ENCODE data around the gene TRPC4. TPM values are rescaled to one million over a fixed set of nuclear protein-coding genes. Genes with fewer than 3 reads are reported as not detected.

The TRPC4 gene
- polyA plus RNA-seq, 1 donor from 2014 or later: 8.8 TPM

GRCh38 chr13:37752146-37752545 is 117.4 kb downstream of the TRPC4 start:
- H3K27me3 ChIP-seq (ENCODE audit: insufficient read depth, low read depth, low read length): no peaks in the 10 kb centered on the region
- no peaks in the 10 kb centered on the region for H3K36me3 ChIP-seq (ENCODE audit: insufficient read depth, low read length)
- H3K9me2 ChIP-seq (ENCODE audit: insufficient read depth, low read length): no peaks in the 10 kb centered on the region
- H4K20me1 ChIP-seq (ENCODE audit: insufficient read depth): no peaks in the 10 kb centered on the region
- H3K4me2 ChIP-seq (ENCODE audit: low read length): no peak overlapping the region
- H3K27ac ChIP-seq (ENCODE audit: low read length): no peak overlapping the region
- H3K4me3 ChIP-seq (ENCODE audit: low read length): no peak overlapping the region
- no peak overlapping the region for H2AFZ ChIP-seq (ENCODE audit: low read depth, low read length)
- H3K9me3 ChIP-seq (ENCODE audit: low read length): no peaks in the 10 kb centered on the region
- H3K9ac ChIP-seq (ENCODE audit: low read length): no peak overlapping the region
- no peak for TF ChIP-seq REST (IDR thresholded peaks at IDR 0.05; ENCODE audit: borderline replicate concordance)
- TF ChIP-seq SMC3 (conservative IDR thresholded peaks at IDR 0.05; ENCODE audit: poor library complexity): no peak
- no peak for TF ChIP-seq EP300 (conservative IDR thresholded peaks at IDR 0.05; ENCODE audit: poor library complexity, severe bottlenecking)
- TF ChIP-seq EZH2 (IDR thresholded peaks at IDR 0.05; ENCODE audit: borderline replicate concordance, insufficient read depth, low read length, poor library complexity, severe bottlenecking): no peak
- TF ChIP-seq TAF1 (IDR thresholded peaks at IDR 0.05; ENCODE audit: low read depth): no peak
- no peak for TF ChIP-seq CTCF (IDR thresholded peaks at IDR 0.05; ENCODE audit: poor library complexity, severe bottlenecking)
- no peak for TF ChIP-seq MXI1 (conservative IDR thresholded peaks at IDR 0.05; ENCODE audit: poor library complexity, severe bottlenecking)
- TF ChIP-seq RAD21 (conservative IDR thresholded peaks at IDR 0.05): no peak
- no peaks in the 10 kb centered on the region for H3F3A ChIP-seq (ENCODE audit: insufficient read depth, low read length, poor library complexity, severe bottlenecking)
- H3K79me2 ChIP-seq (replicated peaks; ENCODE audit: insufficient read depth, low read length): no peaks in the 10 kb centered on the region

- H3K27me3 ChIP-seq (ENCODE audit: insufficient read depth, low read depth, low read length): no peaks in the 10 kb centered on the region
- no peaks in the 10 kb centered on the region for H3K9me3 ChIP-seq (ENCODE audit: low read length)
- no peak overlapping the region for H3K4me3 ChIP-seq (ENCODE audit: low read length)
- no peak overlapping the region for H2AFZ ChIP-seq (ENCODE audit: low read depth, low read length)
- H3K4me2 ChIP-seq (ENCODE audit: low read length): no peak overlapping the region
- no peak for TF ChIP-seq SMC3 (conservative IDR thresholded peaks at IDR 0.05; ENCODE audit: poor library complexity)
- TF ChIP-seq EP300 (conservative IDR thresholded peaks at IDR 0.05; ENCODE audit: poor library complexity, severe bottlenecking): no peak
- no peak for TF ChIP-seq EZH2 (IDR thresholded peaks at IDR 0.05; ENCODE audit: borderline replicate concordance, insufficient read depth, low read length, poor library complexity, severe bottlenecking)
- no peak for TF ChIP-seq TAF1 (IDR thresholded peaks at IDR 0.05; ENCODE audit: low read depth)
- TF ChIP-seq POLR2AphosphoS5 (IDR thresholded peaks at IDR 0.05): no peak
- TF ChIP-seq RAD21 (conservative IDR thresholded peaks at IDR 0.05): no peak
- no peaks in the 10 kb centered on the region for H3K36me3 ChIP-seq (ENCODE audit: insufficient read depth, low read length)
- no peak overlapping the region for H3K9ac ChIP-seq (ENCODE audit: low read length)
- H3K9me2 ChIP-seq (ENCODE audit: insufficient read depth, low read length): no peaks in the 10 kb centered on the region
- no peak overlapping the region for H3K27ac ChIP-seq (ENCODE audit: low read length)
- H3K79me2 ChIP-seq (replicated peaks; ENCODE audit: insufficient read depth, low read length): no peaks in the 10 kb centered on the region
- no peaks in the 10 kb centered on the region for H3F3A ChIP-seq (ENCODE audit: insufficient read depth, low read length, poor library complexity, severe bottlenecking)
- no peaks in the 10 kb centered on the region for H4K20me1 ChIP-seq (ENCODE audit: insufficient read depth)
Observed at GRCh38 chr13:37751025-37751424, 118.5 kb downstream of the TRPC4 start.
